B cell (primary cell): ENCODE results near the gene CLIP2. TPM values are rescaled to one million over a fixed set of nuclear protein-coding genes. Genes with fewer than 3 reads are reported as not detected.

ENCODE experiments used
- ATAC-seq: fragments of 200-7000 bp; cut with Tn5 transposase; one replicate; pipeline ENCODE4 v1.10.0; 2021; ENCODE audit warnings: low read depth, mild to moderate bottlenecking, moderate number of reproducible peaks, moderate library complexity
- CTCF ChIA-PET: fragments of 350-600 bp; sonication (Branson Sonifier 250); formaldehyde crosslinking; loops from one replicate; lab custom pipeline; 2021; ENCODE audit warnings: antibody characterized with exemption, inconsistent platforms; lab: Charles Lee
- POLR2A ChIA-PET: fragments of 350-600 bp; sonication (Branson Sonifier 250); formaldehyde crosslinking; loops from one replicate; lab custom pipeline; 2021; ENCODE audit warnings: antibody characterized with exemption; lab: Charles Lee
- DNase-seq: peaks from one replicate; pipeline ENCODE4 v3.0.0; 2013
- H2AFZ ChIP-seq: 2 replicates; pipeline ENCODE4 v1.6.1; 2012; ENCODE audit warnings: mild to moderate bottlenecking, low read depth, low read length; ENCODE audit not compliant: insufficient read depth, poor library complexity, severe bottlenecking
- H3K27ac ChIP-seq, 2 donors: 1 replicate in 1 of 2; 2 replicates in 1 of 2; pipeline ENCODE4 v1.5.1; 2012 to 2013; ENCODE audit warnings: low read length in 2 of 2, mild to moderate bottlenecking in 2 of 2, moderate library complexity in 1 of 2
- H3K27me3 ChIP-seq, 4 experiments: fragments of 200-600 bp in 1 of 4; sonication (generic) in 1 of 4; replicated peaks in 1 of 4; 1 replicate in 2 of 4; 2 replicates in 2 of 4; pipeline versions ENCODE4 v1.6.1 to v1.7.0; 2013 to 2016; ENCODE audit warnings: low read length in 3 of 4, mild to moderate bottlenecking in 2 of 4, mixed read lengths in 1 of 4, moderate library complexity in 1 of 4; ENCODE audit not compliant: insufficient read depth in 4 of 4, control insufficient read depth in 3 of 4; ENCODE audit errors: control extremely low read depth in 1 of 4
- H3K36me3 ChIP-seq, 2 experiments: replicated peaks in 1 of 2; 1 replicate in 1 of 2; 2 replicates in 1 of 2; pipeline versions ENCODE4 v1.6.1 to v1.7.1; 2013; ENCODE audit warnings: low read length in 1 of 2; ENCODE audit not compliant: insufficient read depth in 2 of 2, control insufficient read depth in 1 of 2; ENCODE audit errors: control extremely low read depth in 1 of 2, extremely low read depth in 1 of 2
- H3K4me1 ChIP-seq, 2 donors: fragments of 200-600 bp in 1 of 2; sonication (generic) in 1 of 2; 1 replicate in 1 of 2; 2 replicates in 1 of 2; pipeline versions ENCODE4 v1.5.1 to v1.6.1; 2013 to 2017; ENCODE audit warnings: low read length in 2 of 2; ENCODE audit not compliant: control insufficient read depth in 2 of 2, insufficient read depth in 2 of 2
- H3K4me2 ChIP-seq: replicated peaks from 2 replicates; pipeline ENCODE3; 2012; ENCODE audit warnings: mild to moderate bottlenecking, low read depth, low read length; ENCODE audit not compliant: poor library complexity, severe bottlenecking
- H3K4me3 ChIP-seq, 5 experiments: fragments of 200-600 bp in 1 of 5; sonication (generic) in 1 of 5; 1 replicate in 3 of 5; 2 replicates in 2 of 5; pipeline versions ENCODE4 v1.5.1 to v1.7.0; 2011 to 2016; ENCODE audit warnings: low read length in 4 of 5, mild to moderate bottlenecking in 4 of 5, low read depth in 2 of 5, control low read depth in 1 of 5, moderate library complexity in 1 of 5; ENCODE audit not compliant: insufficient read depth in 1 of 5; ENCODE audit errors: control extremely low read depth in 1 of 5, extremely low read depth in 1 of 5
- H3K79me2 ChIP-seq: fragments of 200-600 bp; sonication (generic); one replicate; pipeline ENCODE4 v1.6.0; 2016; ENCODE audit warnings: low read length; ENCODE audit not compliant: control insufficient read depth, insufficient read depth
- H3K9ac ChIP-seq: fragments of 200-600 bp; sonication (generic); 2 replicates; pipeline ENCODE4 v1.6.1; 2017; ENCODE audit warnings: mild to moderate bottlenecking, low read length, moderate library complexity
- H3K9me3 ChIP-seq, 3 donors: one replicate each; pipeline versions ENCODE4 v1.6.1 to v1.7.1; 2013; ENCODE audit warnings: low read length in 2 of 3; ENCODE audit not compliant: control insufficient read depth in 2 of 3, insufficient read depth in 1 of 3; ENCODE audit errors: control extremely low read depth in 1 of 3
- H4K20me1 ChIP-seq: 2 replicates; pipeline ENCODE4 v1.6.0; 2012; ENCODE audit warnings: mild to moderate bottlenecking, low read length; ENCODE audit not compliant: insufficient read depth, control insufficient read depth, poor library complexity, severe bottlenecking
- H3K27ac Mint-ChIP-seq: one replicate; pipeline ENCODE4 v1.8.0; 2021; ENCODE audit warnings: mixed read lengths
- H3K27me3 Mint-ChIP-seq: one replicate; pipeline ENCODE4 v1.8.0; 2021; ENCODE audit warnings: mixed read lengths
- H3K4me1 Mint-ChIP-seq: one replicate; pipeline ENCODE4 v1.8.0; 2021; ENCODE audit warnings: mixed read lengths
- H3K4me3 Mint-ChIP-seq: one replicate; pipeline ENCODE4 v1.8.0; 2021; ENCODE audit warnings: mixed read lengths
- H3K9me3 Mint-ChIP-seq: one replicate; pipeline ENCODE4 v1.8.0; 2022; ENCODE audit warnings: mixed read lengths; ENCODE audit not compliant: insufficient read depth
- CTCF ChIP-seq: fragments of 200-600 bp; IDR thresholded peaks from one replicate; pipeline ENCODE4 v1.8.0; 2022; ENCODE audit warnings: antibody characterized with exemption, mild to moderate bottlenecking
- EZH2 ChIP-seq: IDR thresholded peaks from 2 replicates; pipeline ENCODE4 v1.6.1; 2012; ENCODE audit warnings: borderline replicate concordance, low read depth, mild to moderate bottlenecking, moderate library complexity, low read length; ENCODE audit not compliant: insufficient read depth, poor library complexity, severe bottlenecking
- WGBS: methylation state at CpG from one replicate; pipeline ENCODE4 v1.1.5; 2013; ENCODE audit warnings: missing lambda C conversion rate; ENCODE audit not compliant: insufficient coverage; 5-methylcytosine and 5-hydroxymethylcytosine counted together
- intact Hi-C: fragments of 100-400 bp; cut with micrococcal nuclease; formaldehyde crosslinking; loops from one replicate; pipeline ENCODE4 v1.10.0; 2022
- polyA plus RNA-seq: library from polyadenylated mRNA; depleted of rRNA; stranded (reverse); fragments of >200 nt; gene quantifications from 2 replicates; pipeline ENCODE4 v1.2.3, GENCODE V29; 2012
- total RNA-seq, 2 donors: library from RNA; stranded (reverse); fragments of 120-200 nt in 1 of 2; gene quantifications; 1 replicate in 1 of 2; 2 replicates in 1 of 2; pipeline versions ENCODE4 v1.2.3 to v1.2.4, GENCODE V29; 2013 to 2022

The CLIP2 gene
- total and polyA plus RNA-seq, 2 donors (not counting 1 experiment from before 2014, with no cell fraction given): 5.7 to 47.9 TPM

- H3K27me3 Mint-ChIP-seq: peaks cover 8% of the 10 kb centered on the region
- no peak overlapping the region for H3K27ac Mint-ChIP-seq
- ChIA-PET POLR2A (interaction anchor here (0.6 kb wide), 1 partner anchor 281 kb away, joined by 7 read pairs; no protein-coding TSS in a partner anchor), CTCF (interaction anchor here (0.6 to 2.9 kb wide), 5 partner anchors 10 to 159 kb away, joined by 3 to 20 read pairs (median 3); no protein-coding TSS in a partner anchor)
- no peaks in the 10 kb centered on the region for H3K79me2 ChIP-seq
- no peak overlapping the region for H3K4me2 ChIP-seq
- DNase-seq (no peak), ATAC-seq (no peak)
- peaks cover 17% of the 10 kb centered on the region for H3K4me1 Mint-ChIP-seq
- H2AFZ ChIP-seq: no peak overlapping the region
- H3K36me3 ChIP-seq: no peaks in the 10 kb centered on the region
- no peak overlapping the region for H3K4me3 Mint-ChIP-seq
- intact Hi-C loops: no loop called here
- WGBS: 82% methylated on average over 3 of the region's 4 CpGs
- no peak overlapping the region for H3K4me3 ChIP-seq
- no peaks in the 10 kb centered on the region for H3K9me3 Mint-ChIP-seq
- TF ChIP-seq EZH2 (no peak), CTCF (no peak)
- no peak overlapping the region for H3K9ac ChIP-seq
- peaks cover 0 to 9% (median 2%) of the 10 kb centered on the region in 4 experiments for H3K27me3 ChIP-seq
- no peaks in the 10 kb centered on the region for H4K20me1 ChIP-seq
- H3K4me1 ChIP-seq: peaks cover 11 to 16% of the 10 kb centered on the region in 2 donors
- peaks cover 0 to 6% (median 0%) of the 10 kb centered on the region in 3 donors for H3K9me3 ChIP-seq
- H3K27ac ChIP-seq: no peak overlapping the region
These were observed 159.9 kb downstream of the CLIP2 start for GRCh38 chr7:74449144-74449543.

- intact Hi-C loops: loop anchor here (10.0 kb wide), 1 partner anchor 115 kb away; no protein-coding TSS in a partner anchor
- no peaks in the 10 kb centered on the region for H4K20me1 ChIP-seq
These were observed 160.7 kb downstream of the CLIP2 start for GRCh38 chr7:74449809-74450397.

More at GRCh38 chr7:74449809-74450397, 160.7 kb downstream of the CLIP2 start:
- CTCF ChIA-PET: interaction anchor here (0.6 to 2.9 kb wide), 13 partner anchors 11 to 753 kb away, joined by 3 to 20 read pairs (median 3); partner anchors contain the start of gene GTF2I
- no peaks in the 10 kb centered on the region for H3K36me3 ChIP-seq
- H3K79me2 ChIP-seq: no peaks in the 10 kb centered on the region
- H3K9ac ChIP-seq: no peak overlapping the region
- TF ChIP-seq EZH2 (no peak), CTCF (peak; percentile 83)
- H3K27ac ChIP-seq: no peak overlapping the region
- no peak overlapping the region for H3K4me3 Mint-ChIP-seq
- peaks cover 0 to 15% (median 5%) of the 10 kb centered on the region in 4 experiments for H3K27me3 ChIP-seq
- peaks cover 0 to 6% (median 0%) of the 10 kb centered on the region in 3 donors for H3K9me3 ChIP-seq
- 57% methylated on average over 11 of the region's 15 CpGs for WGBS
- H3K4me2 ChIP-seq: no peak overlapping the region
- POLR2A ChIA-PET: interaction anchor here (0.6 kb wide), 2 partner anchors 280 to 1036 kb away, joined by 4 to 7 read pairs; no protein-coding TSS in a partner anchor
- H3K4me1 ChIP-seq: peaks cover 16 to 21% of the 10 kb centered on the region in 2 donors
- H3K4me3 ChIP-seq: no peak overlapping the region
- no peak overlapping the region for H2AFZ ChIP-seq
- peaks cover 8% of the 10 kb centered on the region for H3K27me3 Mint-ChIP-seq
- ATAC-seq (peak; percentile 48), DNase-seq (peak; percentile 78)
- H3K27ac Mint-ChIP-seq: peak overlapping the region; percentile 37
- no peaks in the 10 kb centered on the region for H3K9me3 Mint-ChIP-seq
- H3K4me1 Mint-ChIP-seq: peaks cover 18% of the 10 kb centered on the region
